SK-N-MC (cell line): Measurements from ENCODE around the gene BATF3.

Experiments
- EZH2 ChIP-seq: fragments of 200-600 bp; sonication (generic); IDR thresholded peaks from one replicate; pipeline ENCODE4 v1.6.1; 2017; ENCODE audit warnings: antibody characterized with exemption
- POLR2AphosphoS5 ChIP-seq: IDR thresholded peaks from 2 replicates; pipeline ENCODE4 v1.6.1; 2012; ENCODE audit warnings: mild to moderate bottlenecking, low read depth, low read length, borderline replicate concordance

- TF ChIP-seq POLR2AphosphoS5: no peak
- TF ChIP-seq EZH2: no peak
Observed at GRCh38 chr1:212684076-212684475, 15.6 kb downstream of the BATF3 start.
